Fibroblast of villous mesenchyme (primary cell): ENCODE measurements around the gene LAD1. TPM values are rescaled to one million over a fixed set of nuclear protein-coding genes. Genes with fewer than 3 reads are reported as not detected.

Experiments
- DNase-seq: peaks from one replicate; pipeline ENCODE4 v3.0.0-alpha.2; 2010; ENCODE audit warnings: low read depth
- H3K4me3 ChIP-seq: 2 replicates; pipeline ENCODE4 v1.5.1; 2011; ENCODE audit warnings: low read depth, mild to moderate bottlenecking, low read length
- total RNA-seq: library from RNA; depleted of rRNA; stranded (reverse); fragments of >200 nt; gene quantifications from 2 replicates; pipeline ENCODE4 v1.2.3, GENCODE V29; 2012
- TF ChIP-seq, protein P1 (sequence below): IDR thresholded peaks from 2 replicates; pipeline ENCODE4 v1.5.1; 2012; ENCODE audit warnings: low read depth, mild to moderate bottlenecking, low read length; ENCODE audit not compliant: insufficient read depth

Gene LAD1
- total RNA-seq, 1 donor = not detected

- TF ChIP-seq, protein P1, sequence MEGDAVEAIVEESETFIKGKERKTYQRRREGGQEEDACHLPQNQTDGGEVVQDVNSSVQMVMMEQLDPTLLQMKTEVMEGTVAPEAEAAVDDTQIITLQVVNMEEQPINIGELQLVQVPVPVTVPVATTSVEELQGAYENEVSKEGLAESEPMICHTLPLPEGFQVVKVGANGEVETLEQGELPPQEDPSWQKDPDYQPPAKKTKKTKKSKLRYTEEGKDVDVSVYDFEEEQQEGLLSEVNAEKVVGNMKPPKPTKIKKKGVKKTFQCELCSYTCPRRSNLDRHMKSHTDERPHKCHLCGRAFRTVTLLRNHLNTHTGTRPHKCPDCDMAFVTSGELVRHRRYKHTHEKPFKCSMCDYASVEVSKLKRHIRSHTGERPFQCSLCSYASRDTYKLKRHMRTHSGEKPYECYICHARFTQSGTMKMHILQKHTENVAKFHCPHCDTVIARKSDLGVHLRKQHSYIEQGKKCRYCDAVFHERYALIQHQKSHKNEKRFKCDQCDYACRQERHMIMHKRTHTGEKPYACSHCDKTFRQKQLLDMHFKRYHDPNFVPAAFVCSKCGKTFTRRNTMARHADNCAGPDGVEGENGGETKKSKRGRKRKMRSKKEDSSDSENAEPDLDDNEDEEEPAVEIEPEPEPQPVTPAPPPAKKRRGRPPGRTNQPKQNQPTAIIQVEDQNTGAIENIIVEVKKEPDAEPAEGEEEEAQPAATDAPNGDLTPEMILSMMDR = no peak
- no peak for DNase-seq
- no peak overlapping the region for H3K4me3 ChIP-seq
Measured at GRCh38 chr1:201426479-201427310, 27.6 kb upstream of the LAD1 start.

- no peak for DNase-seq
- TF ChIP-seq, protein P1 = no peak
- no peak overlapping the region for H3K4me3 ChIP-seq
Measured at GRCh38 chr1:201424146-201424545, 25.0 kb upstream of the LAD1 start.

- H3K4me3 ChIP-seq = no peak overlapping the region
- DNase-seq = no peak
- TF ChIP-seq, protein P1 = no peak
Measured at GRCh38 chr1:201423655-201424054, 24.5 kb upstream of the LAD1 start.

DNA sequence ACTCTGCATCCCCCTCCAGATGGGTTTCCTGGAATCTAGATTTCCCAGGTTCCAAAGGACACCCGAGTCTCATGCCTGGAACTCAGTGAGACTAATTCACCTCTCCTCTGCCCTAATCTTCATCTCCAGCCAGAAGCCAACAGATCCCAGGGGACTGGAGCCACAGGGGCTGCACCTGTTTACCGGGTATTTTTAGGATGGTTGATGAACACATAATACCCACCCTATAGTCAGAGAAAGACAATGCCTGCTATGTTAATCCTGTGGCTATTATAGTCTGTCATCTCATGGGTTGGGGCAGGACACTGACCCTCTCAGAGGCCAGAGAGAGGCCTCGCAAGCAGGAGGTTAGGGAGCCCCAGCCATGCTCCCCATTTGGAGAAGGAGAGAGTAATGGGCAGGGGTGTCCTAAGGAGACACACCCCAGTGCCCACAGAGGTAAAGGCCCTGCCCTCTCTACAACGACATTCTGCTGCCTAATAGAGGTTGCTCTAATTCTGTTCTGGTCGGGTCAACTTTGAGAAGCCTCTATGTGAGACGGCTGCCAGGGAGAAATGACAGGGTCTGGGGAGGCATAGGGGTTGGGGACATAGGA, 23.4 kb upstream of the LAD1 start:
- no peak for DNase-seq
- no peak overlapping the region for H3K4me3 ChIP-seq
- TF ChIP-seq, protein P1 = no peak

- DNase-seq = no peak
- TF ChIP-seq, protein P1 = no peak
- no peak overlapping the region for H3K4me3 ChIP-seq
Measured at GRCh38 chr1:201422026-201422425, 22.9 kb upstream of the LAD1 start.

DNA sequence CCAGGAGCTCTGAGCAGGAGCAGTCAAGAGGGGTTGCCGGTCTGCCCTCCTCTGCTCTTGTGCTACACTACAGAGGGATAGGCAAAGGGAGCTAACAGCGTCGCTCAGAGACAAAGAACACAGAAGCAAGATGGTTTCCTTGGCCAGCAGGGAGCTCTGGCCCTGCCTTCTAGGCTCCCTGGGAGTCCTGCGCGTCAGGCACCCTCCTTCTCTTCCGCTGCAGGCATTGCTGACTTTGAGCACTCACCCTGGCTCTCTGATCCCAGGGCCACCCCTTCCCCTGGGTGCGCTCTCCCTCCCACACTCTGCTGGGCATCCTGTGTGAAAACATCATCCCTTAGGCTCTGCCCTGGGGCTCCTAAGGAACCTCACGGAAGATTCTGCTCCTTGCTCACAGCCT, 21.9 kb upstream of the LAD1 start:
- TF ChIP-seq, protein P1 = no peak
- H3K4me3 ChIP-seq = no peak overlapping the region

More for the DNA sequence above, 21.9 kb upstream of the LAD1 start:
- no peak for DNase-seq
